GM18511 (cell line): ENCODE data around the gene MCRIP1.

ENCODE experiments used
- ATAC-seq: cut with Tn5 transposase; IDR thresholded peaks from one replicate; pipeline ENCODE4 v1.9.1; 2021; ENCODE audit warnings: mild to moderate bottlenecking, moderate library complexity; ENCODE audit not compliant: unreplicated experiment

The MCRIP1 gene

DNA sequence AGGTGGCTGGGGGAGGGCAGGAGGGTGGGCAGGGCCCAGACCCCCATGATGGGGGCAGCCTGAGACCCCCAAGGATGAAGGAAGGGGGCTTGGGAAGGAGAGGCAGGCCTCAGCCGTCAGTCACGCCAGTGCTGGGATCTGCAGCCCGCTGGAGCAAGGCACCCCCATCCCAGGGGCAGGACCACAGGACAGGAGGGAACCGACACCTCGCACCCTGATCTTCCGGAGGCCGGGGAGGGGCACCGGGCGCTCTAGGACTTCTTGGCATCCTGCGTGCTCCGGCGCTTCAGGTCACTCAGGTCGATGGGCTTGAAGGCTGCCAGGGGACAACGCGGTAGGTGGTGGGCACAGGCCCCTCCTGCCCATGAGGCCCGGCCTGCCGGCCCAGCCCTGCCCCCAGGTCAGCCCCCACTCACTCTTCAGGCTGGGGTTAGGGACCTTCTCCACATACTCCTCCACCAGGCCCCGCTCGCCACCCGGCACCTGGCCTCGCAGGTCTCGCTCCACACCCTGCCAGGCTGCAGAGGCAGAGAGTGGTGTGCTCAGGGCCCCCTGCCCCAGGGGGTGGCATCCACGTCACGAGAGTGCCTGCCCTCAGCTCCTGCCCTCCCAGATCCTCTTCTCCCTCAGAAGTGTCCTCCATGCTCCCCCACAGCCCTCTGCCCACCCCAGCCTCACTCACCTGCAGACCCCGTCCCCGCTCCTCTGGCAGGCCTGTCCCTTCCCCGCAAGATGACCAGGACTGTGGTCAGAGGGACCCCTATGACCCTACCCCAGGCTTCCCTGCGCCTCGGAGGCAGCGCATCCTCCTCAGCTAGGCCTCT, 9.9 kb downstream of the MCRIP1 start:
- no peak for ATAC-seq

DNA sequence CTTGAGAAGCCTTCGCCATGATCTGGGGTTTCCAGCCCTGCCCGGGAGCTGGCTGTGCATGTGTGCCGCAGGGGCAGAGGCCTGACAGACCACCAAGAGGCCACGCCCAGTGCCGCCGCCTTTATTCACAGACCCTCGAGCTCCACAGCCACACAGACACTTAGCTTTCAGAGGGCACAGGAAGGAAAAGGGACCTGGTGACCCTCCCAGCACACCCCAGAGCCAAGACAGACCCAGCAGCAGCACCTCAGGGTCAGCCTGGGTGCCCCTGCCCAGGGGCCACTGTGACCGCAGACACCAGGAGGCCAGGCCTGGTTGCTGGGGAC, 10.8 kb downstream of the MCRIP1 start:
- no peak for ATAC-seq

DNA sequence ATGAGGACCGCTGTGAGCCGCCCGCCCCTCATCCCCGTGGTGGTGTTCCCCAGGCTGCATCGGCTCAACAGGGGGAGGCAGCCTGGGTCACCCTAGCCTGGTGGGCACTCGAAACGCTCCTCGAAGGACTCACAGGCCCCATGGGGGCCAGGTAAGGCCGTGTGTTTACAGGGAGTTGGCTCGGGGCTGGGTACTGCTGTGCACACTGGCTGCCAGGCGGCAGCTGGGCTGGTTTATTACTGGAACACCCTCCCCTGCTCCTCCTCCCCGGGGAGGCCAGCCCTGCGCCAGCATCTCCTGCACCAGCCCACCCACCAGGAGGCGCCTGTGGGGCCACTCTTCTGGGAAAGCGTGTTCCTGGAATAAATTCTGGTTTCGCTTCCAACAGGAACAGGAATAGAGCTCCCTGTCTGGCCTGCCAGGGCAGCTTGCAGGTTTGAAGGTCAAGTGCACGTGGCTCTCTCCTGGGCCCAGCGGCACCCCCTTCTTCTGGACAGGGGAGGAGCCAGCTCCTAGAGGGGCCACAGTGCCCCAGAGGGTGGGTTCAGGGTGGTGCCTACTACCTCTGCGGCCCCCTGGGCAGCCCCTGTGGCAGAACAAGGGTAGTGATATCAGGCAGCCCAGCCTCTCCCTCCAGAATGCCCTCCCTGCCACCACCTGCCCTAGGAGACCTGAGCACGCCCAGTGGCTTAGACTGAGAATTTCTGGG, 11.3 kb downstream of the MCRIP1 start:
- ATAC-seq: no peak

DNA sequence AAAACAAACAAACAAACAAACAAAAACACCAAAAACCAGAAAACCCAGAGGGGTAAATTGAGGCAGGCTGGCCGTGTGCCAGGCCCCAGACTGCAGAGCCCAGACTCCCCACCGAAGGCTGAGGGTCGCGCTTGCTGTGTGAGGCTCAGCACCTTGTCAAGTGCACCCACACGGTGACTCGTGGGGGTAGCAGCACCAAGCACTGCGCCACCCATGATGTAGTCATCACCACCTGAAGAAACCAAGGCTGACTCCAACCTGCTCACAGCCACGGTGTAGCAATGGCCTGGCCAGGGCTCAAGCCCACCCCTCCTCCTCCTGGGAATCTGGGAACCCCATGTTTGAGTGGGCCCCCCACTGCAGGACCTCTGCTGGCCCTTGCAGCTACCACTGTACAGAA, 11.9 kb downstream of the MCRIP1 start:
- ATAC-seq: no peak

DNA sequence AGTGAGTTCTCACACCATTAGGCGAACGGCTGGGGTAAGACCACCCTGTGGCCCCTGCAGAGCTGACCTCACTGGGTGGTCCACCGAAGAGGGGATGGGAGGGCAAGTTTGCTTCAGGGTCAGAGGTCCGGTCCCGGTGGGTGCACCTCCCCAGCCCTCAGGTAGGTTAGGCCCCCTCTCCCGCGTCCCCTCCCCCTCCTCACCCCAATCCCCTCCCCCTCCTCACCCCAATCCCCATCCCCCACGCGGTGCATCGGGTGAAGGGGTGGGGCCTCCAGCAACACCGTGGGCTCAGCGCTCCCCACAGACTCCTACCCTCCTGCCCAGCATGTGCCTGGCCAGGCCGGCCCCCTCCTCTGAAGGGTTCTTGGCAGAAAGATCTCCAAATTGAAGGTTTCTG, 13.4 kb downstream of the MCRIP1 start:
- no peak for ATAC-seq

DNA sequence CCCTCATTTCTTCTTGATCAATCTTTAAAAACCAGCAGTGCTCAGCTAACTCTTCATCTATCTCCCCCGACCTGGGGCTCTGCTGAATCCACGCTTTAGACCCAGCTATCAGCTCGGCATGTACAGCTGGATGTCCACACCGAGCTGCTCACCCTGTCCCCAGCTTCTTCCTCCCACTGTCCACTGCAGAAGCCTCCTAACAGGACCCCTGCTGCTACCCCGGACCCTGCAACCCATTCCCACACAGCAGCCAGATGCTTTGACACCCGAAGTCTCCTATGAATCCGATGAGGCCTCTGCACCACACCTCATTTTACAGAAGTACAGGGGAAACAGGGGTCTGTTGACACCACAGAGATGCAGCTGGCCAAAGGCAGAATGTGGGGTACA, 15.3 kb downstream of the MCRIP1 start:
- no peak for ATAC-seq

DNA sequence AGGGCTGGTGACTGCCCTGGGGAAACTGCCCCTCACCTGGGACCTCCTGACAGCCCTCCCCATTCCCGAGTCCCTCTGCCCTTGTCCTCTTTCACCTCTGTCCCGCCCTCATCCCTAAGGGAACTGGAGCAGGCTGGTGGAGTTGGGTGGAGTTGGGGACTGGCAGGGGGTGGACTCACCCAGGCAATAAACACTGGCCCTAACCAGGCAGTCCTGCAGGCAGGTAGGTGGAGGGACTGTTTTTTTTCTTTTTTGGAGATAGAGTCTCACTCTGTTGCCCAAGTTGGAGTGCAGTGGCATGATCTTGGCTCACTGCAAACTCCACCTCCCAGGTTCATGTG, 17.5 kb downstream of the MCRIP1 start:
- no peak for ATAC-seq

DNA sequence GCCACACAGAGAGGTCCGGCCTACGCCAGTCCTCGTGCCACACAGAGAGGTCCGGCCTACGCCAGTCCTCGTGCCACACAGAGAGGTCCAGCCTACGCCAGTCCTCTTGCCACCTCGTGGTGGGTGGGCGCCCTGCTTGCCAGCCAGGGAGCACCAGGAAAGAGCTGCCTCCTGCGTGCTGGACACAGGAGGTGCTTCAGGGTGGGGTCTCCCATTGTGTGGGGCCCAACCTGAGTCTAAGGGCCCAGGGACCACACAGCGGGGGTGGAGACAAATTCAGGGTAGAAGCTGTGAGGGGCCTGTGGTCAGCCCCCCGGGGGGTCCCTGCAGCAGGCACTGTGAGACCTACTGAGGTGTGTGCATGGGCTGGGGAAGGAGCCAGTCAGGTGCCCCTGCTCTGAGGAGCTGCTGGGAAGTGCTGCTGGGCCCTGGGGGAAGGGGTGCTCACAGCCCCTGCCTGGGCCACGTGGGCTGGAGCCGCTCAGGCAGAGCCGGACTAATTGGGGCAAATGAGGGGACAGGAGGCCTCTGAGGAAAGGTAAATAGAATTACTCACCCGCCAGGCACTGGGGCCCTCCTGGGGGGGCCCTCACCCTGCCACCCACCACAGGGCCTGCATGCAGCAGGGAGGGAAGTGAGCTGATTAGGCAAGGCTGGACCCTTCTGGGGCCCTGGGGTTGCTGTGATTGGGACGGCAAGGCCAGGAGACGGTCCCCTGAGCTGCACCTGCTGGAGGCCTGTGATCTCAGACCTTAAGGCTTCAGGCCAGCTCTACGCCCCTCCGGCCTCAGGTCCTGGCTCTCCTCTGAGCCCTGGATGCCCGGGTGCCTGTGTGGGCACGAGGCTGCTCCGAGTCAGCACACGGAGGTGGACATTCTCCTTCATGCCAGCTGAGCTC, 18.1 kb downstream of the MCRIP1 start:
- no peak for ATAC-seq

DNA sequence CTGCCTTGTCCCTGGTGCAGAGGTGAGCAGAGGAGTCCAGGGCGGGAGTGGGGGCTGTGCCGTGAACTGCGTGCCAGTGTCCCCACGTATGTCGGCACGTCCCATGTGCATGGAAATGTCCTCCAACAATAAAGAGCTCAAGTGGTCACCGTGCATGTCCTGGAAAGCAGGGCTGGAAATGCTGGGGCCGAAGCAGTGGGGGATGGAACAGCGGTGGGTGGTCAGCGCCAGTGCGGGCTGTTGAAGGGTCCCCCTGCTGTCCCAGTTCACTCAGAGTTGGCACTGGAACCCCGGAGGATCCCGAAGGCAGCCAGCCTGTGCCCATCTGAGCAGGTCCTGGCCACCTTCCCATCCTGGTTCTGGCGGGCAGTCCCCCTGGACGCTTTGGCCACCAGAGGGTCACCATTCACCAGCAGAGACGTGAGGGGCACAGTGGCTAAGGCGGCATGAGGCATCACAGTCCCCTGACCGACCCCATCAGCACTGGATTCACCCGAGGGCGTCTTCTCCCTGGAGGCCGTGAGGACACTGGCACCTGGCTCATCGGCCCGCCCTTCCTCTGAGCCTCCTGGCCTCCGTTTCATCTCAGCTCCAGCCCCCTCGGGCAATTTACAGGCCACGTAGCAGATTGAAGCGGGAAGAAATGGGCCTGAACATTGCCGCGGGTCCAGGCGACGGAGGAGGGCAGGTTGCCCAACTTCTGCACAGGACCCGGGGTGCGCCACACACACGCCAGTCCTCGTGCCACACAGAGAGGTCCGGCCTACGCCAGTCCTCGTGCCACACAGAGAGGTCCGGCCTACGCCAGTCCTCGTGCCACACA, 19.0 kb downstream of the MCRIP1 start:
- ATAC-seq: no peak

DNA sequence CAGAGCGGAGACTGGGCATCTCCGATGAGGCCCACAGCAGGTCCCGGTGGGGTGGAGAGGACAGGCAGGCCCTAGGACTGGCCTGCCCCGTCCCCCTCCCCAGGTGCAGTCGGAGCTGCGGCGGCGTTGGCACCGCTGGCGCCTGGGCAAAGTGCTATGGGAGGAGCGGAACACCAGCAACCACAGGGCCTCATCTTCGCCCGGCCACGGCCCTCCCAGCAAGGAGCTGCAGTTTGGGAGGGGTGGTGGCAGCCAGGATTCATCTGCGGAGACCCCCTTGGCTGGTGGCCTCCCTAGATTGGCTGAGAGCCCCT, 19.8 kb downstream of the MCRIP1 start:
- no peak for ATAC-seq

DNA sequence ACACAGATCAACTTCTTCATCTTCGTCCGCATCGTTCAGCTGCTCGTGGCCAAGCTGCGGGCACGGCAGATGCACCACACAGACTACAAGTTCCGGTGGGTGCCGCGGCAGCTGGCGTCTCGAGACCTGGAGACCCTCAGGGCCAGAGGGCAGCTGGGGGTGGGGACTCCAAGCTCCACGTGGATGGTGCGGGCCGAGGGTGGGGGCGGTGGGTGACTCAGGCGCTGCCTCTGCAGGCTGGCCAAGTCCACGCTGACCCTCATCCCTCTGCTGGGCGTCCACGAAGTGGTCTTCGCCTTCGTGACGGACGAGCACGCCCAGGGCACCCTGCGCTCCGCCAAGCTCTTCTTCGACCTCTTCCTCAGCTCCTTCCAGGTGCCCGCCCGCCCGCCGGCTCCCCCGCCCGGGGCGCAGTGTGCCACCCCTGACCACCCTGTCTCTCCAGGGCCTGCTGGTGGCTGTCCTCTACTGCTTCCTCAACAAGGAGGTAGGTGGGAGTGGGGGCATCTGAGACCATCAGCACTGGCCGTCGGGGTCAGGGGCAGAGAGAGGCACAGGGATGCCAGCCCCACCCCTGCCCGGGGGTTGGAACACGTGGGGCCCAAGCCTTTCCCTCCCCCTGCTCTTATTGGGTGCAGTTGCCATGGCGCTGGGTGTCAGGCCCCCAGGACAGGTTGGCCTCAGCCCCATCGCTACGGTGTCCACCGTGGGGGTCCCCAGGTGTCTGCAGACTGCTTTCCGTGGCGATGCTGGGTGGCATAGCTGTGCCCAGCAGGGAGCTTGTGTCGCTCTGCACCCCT, 20.3 kb downstream of the MCRIP1 start:
- ATAC-seq: no peak

DNA sequence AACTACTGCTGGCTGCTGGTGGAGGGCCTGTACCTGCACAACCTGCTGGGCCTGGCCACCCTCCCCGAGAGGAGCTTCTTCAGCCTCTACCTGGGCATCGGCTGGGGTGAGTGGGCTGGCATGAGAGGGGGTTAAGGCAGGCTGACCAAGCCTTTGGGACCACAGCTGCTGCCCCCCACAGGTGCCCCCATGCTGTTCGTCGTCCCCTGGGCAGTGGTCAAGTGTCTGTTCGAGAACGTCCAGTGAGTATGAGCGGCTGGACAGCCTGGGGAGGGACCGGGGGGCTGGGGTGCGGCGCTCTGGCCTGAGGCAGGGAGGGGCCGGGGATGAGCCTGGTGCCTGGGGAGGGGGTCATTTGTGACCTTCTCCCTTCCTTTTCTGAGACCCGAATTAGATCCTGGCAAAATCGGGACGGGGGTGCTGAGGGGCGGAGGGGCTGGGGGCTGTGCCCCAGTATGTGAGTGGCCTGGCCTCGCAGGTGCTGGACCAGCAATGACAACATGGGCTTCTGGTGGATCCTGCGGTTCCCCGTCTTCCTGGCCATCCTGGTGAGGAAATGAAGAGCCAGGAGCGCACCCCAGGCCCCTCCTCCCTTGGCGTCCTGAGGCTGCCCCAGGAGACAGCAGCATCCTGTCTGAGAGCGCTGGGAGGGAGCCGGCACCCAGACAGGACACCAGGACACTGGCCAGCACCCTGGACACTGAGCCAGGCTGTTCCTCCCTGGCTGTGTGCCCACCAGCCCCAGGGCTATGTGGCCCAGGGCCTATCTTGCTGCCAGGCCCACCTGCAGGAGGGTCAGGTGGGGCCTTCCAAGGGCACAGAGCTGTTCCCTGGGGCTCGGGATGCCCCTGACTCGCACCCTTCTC, 21.2 kb downstream of the MCRIP1 start:
- no peak for ATAC-seq

DNA sequence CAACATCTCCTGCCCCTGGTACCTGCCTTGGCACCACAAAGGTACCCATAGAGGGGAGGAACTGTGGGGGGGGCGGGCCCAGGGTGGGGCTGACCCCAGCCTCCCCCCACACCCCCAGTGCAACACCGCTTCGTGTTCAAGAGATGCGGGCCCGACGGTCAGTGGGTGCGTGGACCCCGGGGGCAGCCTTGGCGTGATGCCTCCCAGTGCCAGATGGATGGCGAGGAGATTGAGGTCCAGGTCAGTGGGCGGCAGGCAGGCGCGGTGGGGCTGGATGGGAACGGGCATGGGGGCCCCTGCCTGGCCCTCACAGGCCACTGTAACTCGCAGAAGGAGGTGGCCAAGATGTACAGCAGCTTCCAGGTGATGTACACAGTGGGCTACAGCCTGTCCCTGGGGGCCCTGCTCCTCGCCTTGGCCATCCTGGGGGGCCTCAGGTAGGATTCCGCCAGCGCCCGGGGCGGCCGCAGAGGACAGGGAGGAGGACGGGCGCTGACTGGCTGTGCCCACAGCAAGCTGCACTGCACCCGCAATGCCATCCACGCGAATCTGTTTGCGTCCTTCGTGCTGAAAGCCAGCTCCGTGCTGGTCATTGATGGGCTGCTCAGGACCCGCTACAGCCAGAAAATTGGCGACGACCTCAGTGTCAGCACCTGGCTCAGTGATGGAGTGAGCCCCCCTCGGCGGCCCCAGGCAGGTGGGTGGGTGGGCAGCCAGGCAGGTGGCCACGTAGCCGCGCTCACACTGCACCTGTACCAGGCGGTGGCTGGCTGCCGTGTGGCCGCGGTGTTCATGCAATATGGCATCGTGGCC, 22.0 kb downstream of the MCRIP1 start:
- ATAC-seq: no peak

DNA sequence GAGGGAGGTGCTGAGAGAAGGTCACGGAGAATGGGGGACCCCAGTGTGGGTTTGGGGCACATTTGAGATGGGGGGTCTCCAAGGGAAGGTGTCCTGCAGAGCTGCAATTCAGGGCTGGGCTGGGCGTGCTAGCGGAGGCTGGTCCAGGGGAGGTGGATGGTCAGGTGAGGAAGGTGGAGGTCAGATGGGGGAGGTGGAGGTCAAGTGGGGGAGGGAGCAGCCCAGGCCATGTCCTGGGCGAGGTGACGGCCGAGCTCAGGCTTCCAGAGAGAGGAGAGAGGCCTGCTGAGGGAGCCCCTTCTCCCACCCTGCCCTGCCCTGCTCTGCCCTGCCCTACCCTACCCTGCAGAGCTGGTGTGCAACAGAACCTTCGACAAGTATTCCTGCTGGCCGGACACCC, 22.6 kb downstream of the MCRIP1 start:
- ATAC-seq: no peak

DNA sequence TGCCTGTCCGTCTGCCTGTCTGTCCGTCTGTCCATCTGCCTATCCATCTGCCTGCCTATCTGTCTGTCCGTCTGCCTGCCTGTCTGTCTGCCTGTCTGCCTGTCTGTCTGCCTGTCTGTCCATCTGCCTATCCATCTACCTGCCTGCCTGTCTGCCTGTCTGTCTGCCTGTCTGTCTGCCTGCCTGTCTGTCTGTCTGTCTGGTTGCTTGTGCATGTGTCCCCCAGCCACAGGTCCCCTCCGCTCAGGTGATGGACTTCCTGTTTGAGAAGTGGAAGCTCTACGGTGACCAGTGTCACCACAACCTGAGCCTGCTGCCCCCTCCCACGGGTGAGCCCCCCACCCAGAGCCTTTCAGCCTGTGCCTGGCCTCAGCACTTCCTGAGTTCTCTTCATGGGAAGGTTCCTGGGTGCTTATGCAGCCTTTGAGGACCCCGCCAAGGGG, 23.5 kb downstream of the MCRIP1 start:
- ATAC-seq: no peak

DNA sequence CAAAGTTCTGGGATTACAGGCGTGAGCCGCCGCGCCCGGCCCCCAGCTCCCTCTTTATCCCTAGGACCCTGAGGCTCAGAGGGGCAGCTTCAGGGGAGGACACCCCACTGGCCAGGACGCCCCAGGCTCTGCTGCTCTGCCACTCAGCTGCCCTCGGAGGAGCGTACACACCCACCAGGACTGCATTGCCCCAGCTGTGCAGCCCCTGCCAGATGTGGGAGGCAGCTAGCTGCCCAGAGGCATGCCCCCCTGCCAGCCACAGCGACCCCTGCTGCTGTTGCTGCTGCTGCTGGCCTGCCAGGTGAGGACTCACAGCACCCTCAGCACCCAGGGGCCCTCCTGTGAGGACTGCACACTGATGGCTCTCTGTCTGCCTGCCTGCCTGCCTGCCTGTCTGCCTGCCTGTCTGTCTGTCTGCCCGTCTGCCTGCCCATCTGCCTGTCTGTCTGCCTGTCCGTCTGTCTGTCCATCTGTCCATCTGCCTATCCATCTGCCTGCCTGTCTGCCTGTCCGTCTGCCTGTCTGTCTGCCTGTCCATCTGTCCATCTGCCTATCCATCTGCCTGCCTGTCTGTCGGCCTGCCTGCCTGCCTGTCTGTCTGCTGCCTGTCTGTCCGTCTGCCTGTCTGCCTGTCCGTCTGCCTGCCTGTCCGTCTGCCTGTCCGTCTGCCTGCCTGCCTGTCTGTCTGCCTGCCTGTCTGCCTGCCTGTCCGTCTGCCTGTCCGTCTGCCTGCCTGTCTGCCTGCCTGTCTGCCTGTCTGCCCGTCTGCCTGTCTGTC, 24.1 kb downstream of the MCRIP1 start:
- no peak for ATAC-seq

DNA sequence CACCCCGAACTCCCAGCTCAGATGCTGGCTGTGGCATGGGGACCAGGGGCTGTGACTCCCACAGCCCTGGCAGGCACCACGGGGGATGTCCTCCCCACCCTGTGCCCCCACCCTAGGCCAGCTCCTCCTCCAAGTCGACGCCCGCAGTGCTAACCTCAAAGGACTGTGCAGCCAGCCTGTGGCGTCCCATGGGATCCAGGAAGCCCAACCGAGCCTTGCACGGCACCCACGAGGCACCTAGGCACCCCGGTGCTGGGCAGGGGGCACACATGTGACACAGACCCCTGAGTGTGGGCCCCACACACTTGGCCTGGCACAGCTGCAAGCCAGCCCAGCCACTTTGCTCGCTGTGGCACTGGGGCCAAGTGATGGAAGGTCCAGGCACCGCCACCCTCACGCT, 25.3 kb downstream of the MCRIP1 start:
- no peak for ATAC-seq
